GM18499 (cell line): Measurements from ENCODE around the gene BBS12.

Source experiments
- ATAC-seq: cut with Tn5 transposase; IDR thresholded peaks from one replicate; pipeline ENCODE4 v1.9.1; 2021; ENCODE audit warnings: moderate number of reproducible peaks; ENCODE audit not compliant: insufficient read depth, unreplicated experiment

The BBS12 gene

GRCh38 chr4:122787940-122788339, 55.4 kb downstream of the BBS12 start:
- no peak for ATAC-seq

- no peak for ATAC-seq
Measured at GRCh38 chr4:122788935-122789334, 56.4 kb downstream of the BBS12 start.

DNA sequence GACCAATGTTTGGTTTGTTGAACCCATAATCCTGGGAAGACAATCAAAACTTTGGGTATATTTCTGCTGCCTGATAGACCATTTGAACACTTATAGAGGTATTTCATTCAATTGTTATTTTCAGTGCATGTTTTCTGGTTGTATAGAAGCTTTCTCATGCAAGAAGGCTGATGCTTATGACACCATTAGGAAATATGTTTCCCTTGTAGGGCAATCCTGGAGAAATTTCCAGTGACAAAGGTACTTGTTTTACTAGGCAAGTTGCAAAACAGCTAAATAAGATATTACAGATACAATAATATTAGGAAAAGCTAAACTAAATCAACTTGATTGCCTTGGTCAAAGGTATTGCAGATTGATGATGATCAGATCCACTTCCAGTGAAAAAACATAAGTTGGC, 61.3 kb downstream of the BBS12 start:
- no peak for ATAC-seq
